K562 (cell line): Measurements from ENCODE around the gene DOK3. TPM values are rescaled to one million over a fixed set of nuclear protein-coding genes. Genes with fewer than 3 reads are reported as not detected.
A peak's percentile ranks its signal among the peaks of the same experiment; 100 is the strongest.

ENCODE experiments used
- CUX1 ChIP-seq: fragments of 200-800 bp; sonication (Bioruptor generic); IDR thresholded peaks from 2 replicates; pipeline ENCODE4 v1.6.1; 2016; ENCODE audit warnings: missing genetic modification characterization, missing compliant biosample characterization
- HBP1 ChIP-seq: fragments of 450-650 bp; formaldehyde crosslinking; IDR thresholded peaks from 2 replicates; pipeline ENCODE4 v1.4.0; 2022; ENCODE audit warnings: missing genetic modification characterization
- IFI16 ChIP-seq: fragments of 250-450 bp; sonication (Bioruptor Pico); IDR thresholded peaks from 2 replicates; pipeline ENCODE4 v2.1.2; 2022; ENCODE audit warnings: mild to moderate bottlenecking, inconsistent platforms
- JUN ChIP-seq, 2 experiments: sonication (generic) in 1 of 2; formaldehyde crosslinking in 1 of 2; IDR thresholded peaks; 2 replicates each; pipeline versions ENCODE4 v1.6.1 to v1.8.0; 2012 to 2022; ENCODE audit warnings: borderline replicate concordance in 2 of 2, mild to moderate bottlenecking in 2 of 2, improper control_type of control experiment in 1 of 2, low read depth in 1 of 2, low read length in 1 of 2, missing genetic modification reagents in 1 of 2
- MYNN ChIP-seq, 2 experiments: sonication (generic); formaldehyde crosslinking in 1 of 2; IDR thresholded peaks; 2 replicates each; pipeline versions ENCODE4 v1.5.0 to v1.6.1; 2016 to 2020; ENCODE audit warnings: antibody characterized with exemption in 1 of 2, missing genetic modification reagents in 1 of 2
- POLR2A ChIP-seq: fragments of 450-650 bp; conservative IDR thresholded peaks from 2 replicates; pipeline ENCODE4 v1.6.1; 2016
- PTBP1 ChIP-seq: fragments of 200-400 bp; formaldehyde crosslinking; IDR thresholded peaks from 2 replicates; pipeline ENCODE4 v1.6.1; 2017; ENCODE audit warnings: low read depth, low read length
- SMARCA4 ChIP-seq: fragments of 450-650 bp; IDR thresholded peaks from 2 replicates; pipeline ENCODE4 v1.6.1; 2016
- SUPT5H ChIP-seq: fragments of 450-650 bp; IDR thresholded peaks from 2 replicates; pipeline ENCODE4 v1.6.1; 2016
- THRB ChIP-seq: fragments of 450-650 bp; formaldehyde crosslinking; conservative IDR thresholded peaks from 2 replicates; pipeline ENCODE4 v1.4.0; 2022; ENCODE audit warnings: mild to moderate bottlenecking, missing genetic modification characterization
- YY1 ChIP-seq, 3 experiments: IDR thresholded peaks; 2 replicates each; pipeline ENCODE4 v1.6.1; 2011; ENCODE audit warnings: low read length in 2 of 3, mild to moderate bottlenecking in 2 of 3, moderate library complexity in 2 of 3, borderline replicate concordance in 1 of 3, control low read depth in 1 of 3, low read depth in 1 of 3; ENCODE audit not compliant: insufficient read depth in 3 of 3, insufficient replicate concordance in 2 of 3, control insufficient read depth in 1 of 3, insufficient read length in 1 of 3; ENCODE audit errors: extremely low read depth in 1 of 3
- ZNF124 ChIP-seq: sonication (generic); formaldehyde crosslinking; IDR thresholded peaks from 2 replicates; pipeline ENCODE4 v1.8.1; 2022; ENCODE audit warnings: missing genetic modification reagents
- ZNF583 ChIP-seq: fragments of 250-450 bp; sonication (Bioruptor Pico); IDR thresholded peaks from 2 replicates; pipeline ENCODE4 v1.4.0; 2020
- ZNF609 ChIP-seq: sonication (generic); formaldehyde crosslinking; IDR thresholded peaks from 2 replicates; pipeline ENCODE4 v1.8.1; 2023; ENCODE audit warnings: missing genetic modification reagents, mild to moderate bottlenecking, borderline replicate concordance
- polyA plus RNA-seq, 8 experiments: library from polyadenylated mRNA; depleted of rRNA in 4 of 8; stranded (reverse) in 5 of 8; unstranded in 3 of 8; fragments of >200 nt; fragmentation: Nextera tagmentation in 2 of 8; fragmentation: Illumina TruSeq in 1 of 8; extraction: Ambion mirVana in 2 of 8; extraction: Trizol in 1 of 8; gene quantifications; 2 replicates each; pipeline versions ENCODE4 v1.2.1 to v1.2.3, GENCODE V29; 2011 to 2014; ENCODE audit warnings: inconsistent platforms in 1 of 8, missing spikeins in 1 of 8
- total RNA-seq, 7 experiments: library from RNA; depleted of rRNA in 6 of 7; stranded (reverse); fragments of >200 nt in 6 of 7; fragmentation: Illumina TruSeq in 2 of 7; extraction: Trizol in 2 of 7; gene quantifications; 2 replicates each; pipeline versions ENCODE4 v1.2.1 to v1.2.3, GENCODE V29; 2011 to 2021; ENCODE audit warnings: low replicate concordance in 1 of 7

The DOK3 gene
- total and polyA plus RNA-seq, 9 of the 15 experiments (the other 6 are each of a cell fraction or from before 2014, with no cell fraction given) = 1.3 to 23.0 (median 8.0) TPM

DNA sequence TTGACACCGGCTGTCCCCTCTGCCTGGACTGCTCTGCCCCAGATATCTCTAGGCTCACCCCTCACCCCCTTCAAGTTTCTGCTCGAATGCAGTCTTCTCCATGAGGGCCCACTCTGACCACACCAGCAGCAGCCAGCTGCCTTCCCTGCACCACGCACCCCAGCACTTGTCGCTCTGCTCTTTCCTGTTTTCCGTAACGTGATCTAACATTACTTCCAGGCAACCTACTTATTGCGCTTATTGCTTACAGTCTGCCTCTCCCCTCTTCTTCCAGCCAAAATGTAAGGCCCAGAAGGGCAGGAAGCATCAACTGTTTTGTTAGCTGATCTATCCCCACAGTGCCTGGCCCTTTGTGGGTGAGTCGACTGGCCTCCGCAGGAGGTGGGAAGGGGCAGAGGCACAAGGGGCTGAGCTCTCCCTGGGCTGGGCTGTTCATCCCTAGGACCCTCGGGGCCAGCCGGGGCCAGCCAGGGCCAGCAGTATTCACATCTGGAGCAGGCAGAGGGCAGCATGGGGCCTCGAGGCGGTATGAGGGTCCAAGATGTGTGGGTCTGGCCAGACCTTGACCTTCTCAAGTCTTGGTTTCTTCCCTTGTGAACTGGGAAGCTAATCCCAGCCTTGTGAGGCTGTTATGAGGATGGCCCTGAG lies 24.6 kb downstream of the DOK3 start (continued):
- TF ChIP-seq CUX1 (no peak), MYNN (IDR thresholded peaks at IDR 0.05) (peak; percentile 67; the same call in 1 of the 2 replicates), MYNN (CRISPR knock-in tag; IDR thresholded peaks at IDR 0.05) (no peak), SMARCA4 (no peak), THRB (CRISPR knock-in tag) (peak; percentile 85), YY1 (IDR thresholded peaks at IDR 0.05; ENCODE audit: borderline replicate concordance in 1 of 3, control insufficient read depth in 1 of 3, extremely low read depth in 1 of 3, insufficient read depth in 3 of 3, insufficient read length in 1 of 3, insufficient replicate concordance in 2 of 3, low read depth in 1 of 3, low read length in 2 of 3) (no peak), SUPT5H (peak; percentile 5), ZNF583 (CRISPR knock-in tag) (no peak), HBP1 (CRISPR knock-in tag) (0 out of 2 replicates have a peak, but pooled peaks have one; percentile 10), IFI16 (CRISPR knock-in tag) (no peak), POLR2A (peak; percentile 45; the same call in 1 of the 2 replicates), PTBP1 (no peak), ZNF609 (CRISPR knock-in tag) (no peak), ZNF124 (CRISPR knock-in tag) (no peak), JUN (IDR thresholded peaks at IDR 0.05; ENCODE audit: borderline replicate concordance, low read depth, low read length) (no peak), JUN (CRISPR knock-in tag; IDR thresholded peaks at IDR 0.05; ENCODE audit: borderline replicate concordance) (no peak)
